ENCODE measurements around the gene IMPDH1.
A peak's percentile ranks its signal among the peaks of the same experiment; 100 is the strongest.
"Not testable (repeated sequence)": the region's sequence is repeated elsewhere in the genome, so short reads cannot be mapped to it uniquely, and the experiment has no call there.

The IMPDH1 gene

GRCh38 chr7:128409596-128410450, at the start of gene IMPDH1:
IMPDH1 (minus strand) TSS chr7:128409982; CDS start chr7:128409901, 81 bp downstream.
- DNase-seq (ENCODE audit: low read depth), result peak; percentile 84

GRCh38 chr7:128459394-128459878, 49.7 kb upstream of the IMPDH1 start:
- DNase-seq (ENCODE audit: low read depth), result peak; percentile 69

GRCh38 chr7:128458956-128459355, 49.2 kb upstream of the IMPDH1 start:
- DNase-seq (ENCODE audit: low read depth), result no peak

DNA sequence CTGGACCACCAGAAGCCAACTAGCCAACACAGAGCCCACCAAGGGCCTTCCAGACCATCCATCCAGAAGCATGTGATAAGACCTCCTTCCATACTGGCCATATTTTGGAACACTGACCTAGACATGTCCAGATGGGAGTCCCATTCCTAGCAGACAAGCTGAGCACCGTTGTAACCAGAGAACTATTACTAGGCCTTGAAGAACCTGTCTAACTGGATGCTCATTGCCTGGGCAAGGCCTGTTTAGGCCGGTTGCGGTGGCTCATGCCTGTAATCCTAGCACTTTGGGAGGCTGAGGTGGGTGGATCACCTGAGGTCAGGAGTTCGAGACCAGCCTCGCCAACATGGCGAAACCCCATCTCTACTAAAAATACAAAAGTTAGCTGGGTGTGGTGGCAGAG, 47.6 kb upstream of the IMPDH1 start:
- DNase-seq (ENCODE audit: low read depth), result not testable (repeated sequence)

DNA sequence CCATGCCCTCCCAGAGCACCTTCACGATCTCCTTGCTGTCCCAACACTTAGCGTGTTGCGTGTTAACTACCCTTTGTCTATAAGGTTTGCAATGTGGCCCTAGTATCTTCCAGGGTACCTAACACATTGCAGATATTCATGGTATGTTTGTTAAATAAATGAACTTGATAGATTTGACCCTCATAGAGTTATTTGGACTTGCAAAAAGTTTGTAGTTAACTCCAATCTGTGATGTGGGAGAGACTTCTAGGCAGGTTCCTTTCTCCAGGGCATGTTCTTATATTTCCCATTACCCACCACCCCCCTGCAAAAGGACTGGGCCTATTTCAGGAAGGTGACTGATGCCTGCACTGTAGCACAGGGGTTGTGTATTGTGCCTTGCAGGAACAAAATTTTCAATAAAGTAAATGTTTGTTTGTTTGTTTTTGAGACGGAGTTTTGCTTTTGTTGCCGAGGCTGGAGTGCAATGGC, 46.5 kb upstream of the IMPDH1 start:
- DNase-seq (ENCODE audit: low read depth), result peak; percentile 19

DNA sequence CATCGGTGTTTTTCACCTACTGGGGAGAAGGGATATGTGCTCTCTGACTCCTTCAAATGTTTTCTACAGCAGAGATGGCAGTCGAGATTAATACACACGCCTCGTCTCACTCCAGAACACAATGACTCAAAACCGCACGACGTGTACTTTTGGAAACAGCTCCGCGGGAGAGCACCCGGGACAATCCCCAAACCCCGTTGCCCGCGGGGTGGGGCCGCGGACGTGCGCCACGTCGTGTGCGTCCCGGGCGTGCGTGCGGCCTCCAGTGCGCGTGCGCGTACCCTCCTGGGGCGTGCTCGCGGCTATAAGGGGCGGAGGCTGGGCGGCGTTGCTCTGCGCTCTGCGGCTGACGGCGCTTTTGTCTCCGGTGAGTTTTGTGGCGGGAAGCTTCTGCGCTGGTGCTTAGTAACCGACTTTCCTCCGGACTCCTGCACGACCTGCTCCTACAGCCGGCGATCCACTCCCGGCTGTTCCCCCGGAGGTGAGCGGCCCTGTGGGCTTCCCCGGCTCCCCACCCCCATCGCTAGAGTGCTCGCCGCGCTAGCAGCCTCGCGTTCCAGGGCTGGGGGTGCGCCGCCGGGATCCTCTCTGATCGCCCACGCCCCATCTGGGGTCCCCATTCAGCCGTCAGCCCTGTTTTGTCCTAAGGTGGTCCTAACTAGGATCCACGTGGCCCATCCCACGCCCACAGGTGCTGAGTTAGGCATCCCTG, 45.9 kb upstream of the IMPDH1 start, which contains the start of gene HILPDA:
HILPDA (plus strand) TSS at position 336 of the 712 bp plus-strand sequence. CDS start 1,391 bp downstream, outside the sequence.
- peak; percentile 95 for DNase-seq (ENCODE audit: low read depth)

GRCh38 chr7:128454808-128455542, 45.2 kb upstream of the IMPDH1 start:
- DNase-seq (ENCODE audit: low read depth), result peak; percentile 42

DNA sequence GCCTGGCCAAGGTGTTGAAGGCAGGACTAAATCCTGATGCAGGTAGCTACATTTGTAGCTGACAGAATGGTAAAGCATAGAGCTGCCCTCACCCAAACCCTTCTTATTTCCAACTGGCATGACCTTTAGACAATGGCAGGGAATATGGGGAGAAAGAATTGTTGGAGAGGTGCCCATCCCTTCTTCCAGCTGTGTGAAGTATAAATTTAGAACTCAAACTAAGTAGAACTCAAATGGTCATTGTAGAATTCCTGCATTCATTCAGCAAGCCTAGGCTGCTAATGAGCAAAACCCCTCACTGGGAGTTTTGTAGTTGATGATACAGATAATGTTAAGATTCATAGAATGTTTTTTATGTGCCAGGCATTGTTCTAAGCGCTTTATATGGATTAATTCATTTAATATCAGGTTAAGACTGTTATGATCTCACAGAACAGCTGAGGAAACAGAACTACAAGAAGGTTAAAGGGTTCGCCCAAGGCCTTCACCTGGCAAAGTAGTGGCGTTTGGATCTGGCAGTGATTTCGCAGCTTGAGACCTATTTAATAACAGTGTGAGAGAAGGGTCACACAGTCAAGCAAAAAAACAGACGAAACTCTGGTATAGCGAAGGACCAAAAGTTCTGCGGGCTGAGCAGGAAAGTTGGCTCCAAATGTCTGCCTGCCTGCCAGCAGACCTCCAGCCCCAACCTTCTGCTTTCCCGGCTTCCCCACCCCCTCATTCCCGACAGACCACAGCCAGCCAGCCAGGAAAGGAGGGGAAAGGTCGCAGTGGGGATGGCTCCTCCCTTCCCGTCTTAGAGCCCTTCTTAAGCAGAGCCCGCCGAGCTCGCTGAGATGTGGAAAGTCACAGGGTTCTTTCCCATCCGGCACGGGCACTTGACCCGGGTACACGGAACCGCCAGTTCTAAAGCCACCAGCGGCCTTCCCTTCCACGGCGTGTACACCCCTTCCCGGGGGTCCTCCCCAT, 44.3 kb upstream of the IMPDH1 start:
- no peak for DNase-seq (ENCODE audit: low read depth)

DNA sequence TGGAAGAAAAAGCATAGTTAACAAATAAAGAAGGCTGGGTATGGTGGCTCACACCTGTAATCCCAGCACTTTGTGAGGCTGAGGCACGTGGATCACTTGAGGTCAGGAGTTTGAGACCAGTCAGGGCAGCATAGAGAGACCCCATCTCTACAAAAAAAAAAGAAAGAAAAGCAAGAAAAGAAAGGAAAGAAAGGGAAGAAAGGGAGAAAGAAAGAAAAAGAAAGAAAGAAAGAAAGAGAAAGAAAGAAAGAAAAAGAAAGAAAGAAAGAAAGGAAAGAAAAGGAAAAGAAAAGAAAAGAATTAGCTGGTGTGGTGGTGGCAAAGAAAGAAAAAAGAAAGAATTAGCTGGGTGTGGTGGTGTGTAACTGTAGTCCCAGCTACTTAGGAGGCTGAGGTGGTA, 42.8 kb upstream of the IMPDH1 start:
- DNase-seq (ENCODE audit: low read depth), result no peak

- no peak for DNase-seq (ENCODE audit: low read depth)
These were observed 41.1 kb upstream of the IMPDH1 start for GRCh38 chr7:128450913-128451312.

DNA sequence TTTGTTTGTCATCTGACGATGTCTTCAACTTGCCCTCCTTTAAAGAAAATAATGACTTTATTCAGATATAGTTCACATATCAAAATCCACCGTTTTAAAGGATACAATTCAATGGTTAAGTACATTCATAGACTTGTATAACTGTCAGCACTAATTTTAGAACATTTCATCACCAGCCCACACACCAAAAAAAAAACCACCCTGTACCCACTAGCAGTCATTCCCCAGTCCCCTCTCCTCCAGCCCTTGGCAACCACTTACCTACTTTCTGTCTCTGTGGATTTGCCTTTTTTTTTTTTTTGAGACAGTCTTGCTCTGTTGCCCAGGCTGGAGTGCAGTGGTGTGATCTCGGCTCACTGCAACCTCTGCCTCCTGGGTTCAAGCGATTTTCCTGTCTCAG, 40.6 kb upstream of the IMPDH1 start:
- no peak for DNase-seq (ENCODE audit: low read depth)

DNA sequence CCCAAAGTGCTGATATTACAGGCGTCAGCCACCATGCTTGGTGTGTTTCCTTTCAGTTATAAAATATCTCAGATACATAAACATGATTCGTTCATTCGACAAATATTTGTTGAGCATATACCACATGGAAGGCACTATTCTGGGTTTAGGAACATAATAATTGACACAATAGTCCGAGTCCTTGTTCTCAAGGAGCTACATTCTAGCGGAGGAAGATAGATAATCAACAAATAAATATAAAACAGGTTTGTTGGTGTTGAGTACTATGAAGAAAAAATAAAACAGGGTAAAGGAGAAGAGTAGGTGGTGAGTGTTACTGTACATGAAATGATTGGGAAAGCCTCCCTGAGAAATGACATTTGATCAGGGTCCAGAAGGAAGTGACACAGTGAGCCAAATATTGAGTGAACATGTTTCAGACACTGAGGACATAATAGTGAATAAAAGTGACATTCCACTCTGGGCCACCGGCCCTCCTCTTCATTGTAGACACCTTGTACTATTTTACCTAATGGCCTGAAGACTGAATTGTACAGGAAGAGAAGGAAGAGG, 39.0 kb upstream of the IMPDH1 start:
- no peak for DNase-seq (ENCODE audit: low read depth)

- DNase-seq (ENCODE audit: low read depth), result no peak
These were observed 38.3 kb upstream of the IMPDH1 start for GRCh38 chr7:128447941-128448564.

- no peak for DNase-seq (ENCODE audit: low read depth)
These were observed 36.5 kb upstream of the IMPDH1 start for GRCh38 chr7:128446306-128446705.

DNA sequence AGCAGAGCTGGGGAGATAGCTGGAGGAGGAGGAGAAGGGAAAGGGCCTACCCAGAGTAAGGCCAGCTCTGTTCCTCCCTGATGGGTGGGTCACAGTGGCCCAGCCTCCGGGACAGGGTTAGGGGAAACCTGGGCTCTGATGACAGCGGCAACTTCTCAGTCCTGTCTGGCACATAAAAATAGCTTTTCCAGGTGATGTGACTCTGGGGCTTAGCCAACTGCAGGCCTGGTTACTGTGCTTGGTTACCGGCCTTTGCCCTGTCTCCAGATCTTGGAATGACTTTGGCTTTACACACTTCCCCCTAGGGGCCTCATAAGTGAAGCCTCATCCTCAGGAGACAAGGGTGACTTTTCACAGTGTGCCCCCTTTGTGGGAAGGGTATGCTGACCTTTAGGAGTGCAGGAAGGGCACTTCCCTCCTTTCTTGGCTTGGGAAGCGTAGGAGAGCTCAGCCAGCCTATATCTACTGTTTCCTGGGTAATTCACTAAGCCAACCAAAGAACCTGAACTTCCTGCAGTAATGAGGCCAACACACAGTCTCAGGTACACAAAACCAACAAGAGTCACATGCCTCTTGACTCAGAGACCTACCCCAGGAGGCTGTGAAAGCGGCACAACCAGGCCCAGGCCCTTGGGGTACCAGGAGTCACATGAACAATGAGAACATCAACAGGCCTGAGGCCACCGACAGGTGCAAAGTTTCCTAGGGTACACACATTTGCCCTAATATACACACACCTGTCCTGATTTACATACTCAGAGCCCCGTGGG, 34.2 kb upstream of the IMPDH1 start:
- DNase-seq (ENCODE audit: low read depth), result no peak

GRCh38 chr7:128442356-128442755, 32.6 kb upstream of the IMPDH1 start:
- no peak for DNase-seq (ENCODE audit: low read depth)

- no peak for DNase-seq (ENCODE audit: low read depth)
These were observed 27.9 kb upstream of the IMPDH1 start for GRCh38 chr7:128437426-128438332.

GRCh38 chr7:128435327-128435686, 25.5 kb upstream of the IMPDH1 start:
- no peak for DNase-seq (ENCODE audit: low read depth)
